A549 (cell line): ENCODE data around the gene HEYL. TPM values are rescaled to one million over a fixed set of nuclear protein-coding genes. Genes with fewer than 3 reads are reported as not detected.
A peak's percentile ranks its signal among the peaks of the same experiment; 100 is the strongest.

Source experiments
- ATAC-seq, 2 experiments: fragments of 200-7000 bp in 1 of 2; fragments of >200 bp in 1 of 2; cut with Nextera tagmentation in 1 of 2; cut with Tn5 transposase in 1 of 2; 3 replicates each; pipeline versions ENCODE4 v1.8.0 to v1.9.1; 2018 to 2020; ENCODE audit warnings: mild to moderate bottlenecking in 1 of 2, moderate library complexity in 1 of 2
- CTCF ChIA-PET: fragments of 300-600 bp; sonication (Branson Sonifier 250); formaldehyde crosslinking; extraction: SDS; loops from one replicate; lab custom pipeline; 2021; ENCODE audit warnings: antibody characterized with exemption, inconsistent platforms; lab: Yijun Ruan, JAX
- POLR2A ChIA-PET: fragments of 350-600 bp; formaldehyde crosslinking; extraction: SDS; loops from one replicate; lab custom pipeline; 2021; ENCODE audit warnings: antibody characterized with exemption, inconsistent platforms; lab: Yijun Ruan, JAX
- DNase-seq, 2 experiments: peaks; one replicate each; pipeline versions ENCODE4 v3.0.0 to v3.0.0-alpha.2; 2011 to 2016; ENCODE audit warnings: low read depth in 1 of 2, low spot score in 1 of 2
- FAIRE-seq: peaks from 2 replicates; lab custom pipeline; 2011; peaks lifted over from hg19 to GRCh38; lab: Jason Lieb, UNC
- H3K27ac ChIP-seq, 2 experiments: fragments of >200 bp; sonication (Bioruptor Twin); formaldehyde crosslinking; 3 replicates each; pipeline ENCODE4 v1.5.1; 2016 to 2017
- H3K4me1 ChIP-seq: fragments of >200 bp; sonication (Bioruptor Twin); formaldehyde crosslinking; 3 replicates; pipeline ENCODE4 v1.6.1; 2016
- H3K4me2 ChIP-seq: fragments of >200 bp; sonication (Bioruptor Twin); formaldehyde crosslinking; 3 replicates; pipeline ENCODE4 v1.6.1; 2016
- H3K4me3 ChIP-seq: fragments of >200 bp; sonication (Bioruptor Twin); formaldehyde crosslinking; 3 replicates; pipeline ENCODE4 v1.5.1; 2016
- H3K9me3 ChIP-seq: fragments of >200 bp; sonication (Bioruptor Twin); formaldehyde crosslinking; 3 replicates; pipeline ENCODE4 v1.6.1; 2016
- ATOH8 ChIP-seq: fragments of 250-450 bp; sonication (Bioruptor Pico); IDR thresholded peaks from 2 replicates; pipeline ENCODE4 v1.5.0; 2020; ENCODE audit warnings: low read depth, mild to moderate bottlenecking, moderate library complexity
- BCL3 ChIP-seq: fragments of >200 bp; sonication (Bioruptor Twin); formaldehyde crosslinking; IDR thresholded peaks from 3 replicates; pipeline ENCODE4 v1.6.1; 2016
- CBX8 ChIP-seq: fragments of 200-600 bp; sonication (generic); IDR thresholded peaks from 2 replicates; pipeline ENCODE4 v1.6.1; 2016
- CHD2 ChIP-seq: fragments of 150-350 bp; IDR thresholded peaks from 2 replicates; pipeline ENCODE4 v1.6.1; 2014; ENCODE audit warnings: low read length; ENCODE audit not compliant: partially characterized antibody
- CHD4 ChIP-seq: fragments of 200-600 bp; sonication (generic); IDR thresholded peaks from 2 replicates; pipeline ENCODE4 v1.6.1; 2016; ENCODE audit warnings: antibody characterized with exemption, mild to moderate bottlenecking, borderline replicate concordance
- CTCF ChIP-seq: fragments of >200 bp; sonication (Bioruptor Twin); formaldehyde crosslinking; IDR thresholded peaks from 3 replicates; pipeline ENCODE4 v1.5.1; 2016
- E2F6 ChIP-seq: IDR thresholded peaks from 2 replicates; pipeline ENCODE4 v1.6.1; 2012; ENCODE audit warnings: low read depth, borderline replicate concordance
- EHF ChIP-seq: fragments of 250-450 bp; sonication (Bioruptor Pico); IDR thresholded peaks from 2 replicates; pipeline ENCODE4 v1.5.0; 2020; ENCODE audit warnings: mild to moderate bottlenecking
- EP300 ChIP-seq, 2 experiments: fragments of >200 bp; sonication (Bioruptor Twin); formaldehyde crosslinking; IDR thresholded peaks; 2 replicates in 1 of 2; 3 replicates in 1 of 2; pipeline ENCODE4 v1.6.1; 2016 to 2017
- FOSL2 ChIP-seq, 2 experiments: fragments of 450-650 bp in 1 of 2; fragments of >200 bp in 1 of 2; sonication (Bioruptor Twin) in 1 of 2; formaldehyde crosslinking; IDR thresholded peaks; 2 replicates each; pipeline versions ENCODE4 v1.5.0 to v1.6.1; 2016 to 2020; ENCODE audit warnings: mild to moderate bottlenecking in 1 of 2, moderate library complexity in 1 of 2
- FOXS1 ChIP-seq: fragments of 250-450 bp; sonication (Bioruptor Pico); IDR thresholded peaks from 2 replicates; pipeline ENCODE4 v1.5.0; 2020; ENCODE audit warnings: mild to moderate bottlenecking, moderate library complexity
- HDAC2 ChIP-seq: fragments of 200-600 bp; sonication (generic); IDR thresholded peaks from 2 replicates; pipeline ENCODE4 v1.6.1; 2016
- HES2 ChIP-seq: fragments of >200 bp; sonication (Bioruptor Twin); formaldehyde crosslinking; IDR thresholded peaks from 2 replicates; pipeline ENCODE4 v1.6.1; 2016
- HEYL ChIP-seq: fragments of 250-450 bp; sonication (Bioruptor Pico); IDR thresholded peaks from 2 replicates; pipeline ENCODE4 v1.8.0; 2021; ENCODE audit warnings: mild to moderate bottlenecking, moderate library complexity
- KDM1A ChIP-seq: fragments of 200-600 bp; sonication (generic); IDR thresholded peaks from 2 replicates; pipeline ENCODE4 v1.6.1; 2016; ENCODE audit warnings: low read depth, mild to moderate bottlenecking
- KDM5A ChIP-seq: fragments of 200-600 bp; sonication (generic); IDR thresholded peaks from 2 replicates; pipeline ENCODE4 v1.6.1; 2016; ENCODE audit warnings: antibody characterized with exemption, mild to moderate bottlenecking
- MAFK ChIP-seq: fragments of 450-650 bp; IDR thresholded peaks from 2 replicates; pipeline ENCODE4 v1.6.1; 2014; ENCODE audit not compliant: partially characterized antibody
- MAX ChIP-seq: IDR thresholded peaks from 2 replicates; pipeline ENCODE4 v1.6.1; 2012
- MYC ChIP-seq: IDR thresholded peaks from 2 replicates; pipeline ENCODE4 v1.6.1; 2012; ENCODE audit warnings: mild to moderate bottlenecking, inconsistent platforms, low read length, improper control_type of control experiment, borderline replicate concordance
- NPAS2 ChIP-seq: fragments of 250-450 bp; sonication (Bioruptor Pico); IDR thresholded peaks from 2 replicates; pipeline ENCODE4 v1.8.0; 2022; ENCODE audit warnings: mild to moderate bottlenecking, moderate library complexity, borderline replicate concordance
- NR3C1 ChIP-seq: fragments of >200 bp; sonication (Bioruptor Twin); formaldehyde crosslinking; IDR thresholded peaks from 3 replicates; pipeline ENCODE4 v1.6.1; 2017
- POLR2A ChIP-seq: IDR thresholded peaks from 2 replicates; pipeline ENCODE4 v1.6.1; 2012; ENCODE audit warnings: mild to moderate bottlenecking, low read length
- RARB ChIP-seq: fragments of 250-450 bp; sonication (Bioruptor Pico); IDR thresholded peaks from 2 replicates; pipeline ENCODE4 v1.8.0; 2021; ENCODE audit warnings: mild to moderate bottlenecking, moderate library complexity
- RCOR1 ChIP-seq: fragments of 150-350 bp; IDR thresholded peaks from 2 replicates; pipeline ENCODE4 v1.6.1; 2014; ENCODE audit warnings: antibody characterized with exemption, low read length, low read depth
- SREBF2 ChIP-seq: fragments of 450-650 bp; IDR thresholded peaks from 2 replicates; pipeline ENCODE4 v1.6.1; 2014; ENCODE audit warnings: mild to moderate bottlenecking, moderate library complexity
- WGBS: methylation state at CpG from one replicate; pipeline ENCODE4 v1.1.6; 2017; ENCODE audit errors: missing lambda C conversion rate; 5-methylcytosine and 5-hydroxymethylcytosine counted together
- polyA plus RNA-seq, 4 experiments: library from polyadenylated mRNA; depleted of rRNA in 3 of 4; stranded (reverse); fragments of >200 nt; fragmentation: RNase III in 1 of 4; extraction: RNeasy Plus Mini Kit Qiagen cat#74134 plus additional on column Dnase treatment in 1 of 4; gene quantifications; 2 replicates in 3 of 4; 3 replicates in 1 of 4; pipeline ENCODE4 v1.2.3, GENCODE V29; 2011 to 2017

The HEYL gene
- polyA plus RNA-seq, 2 of the 4 experiments (the other 2 are of a cell fraction): 2.2 to 2.3 TPM

GRCh38 chr1:39576016-39576657 is 63.3 kb downstream of the HEYL start:
- Histone ChIP-seq H3K27ac (peak overlapping the region; percentile 89 to 100), H3K4me1 (peaks cover 23% of the 10 kb centered on the region; the same call in 2 of the 3 replicates), H3K4me2 (peak overlapping the region; percentile 96), H3K9me3 (no peaks in the 10 kb centered on the region)
- FAIRE-seq (no peak), DNase-seq (no peak), ATAC-seq (peak; percentile 29 to 57; a peak in 4 of 6 replicates)
- CTCF ChIA-PET: interaction anchor here (1.0 to 1.4 kb wide), 6 partner anchors 9 to 78 kb away, joined by 3 to 6 read pairs (median 4); no protein-coding TSS in a partner anchor
- WGBS: 2% methylated on average over 37 of the region's 87 CpGs
- POLR2A ChIA-PET: interaction anchor here (0.6 to 1.7 kb wide), 5 partner anchors 13 to 184 kb away, joined by 3 to 9 read pairs (median 4); no protein-coding TSS in a partner anchor
- TF ChIP-seq FOXS1 (CRISPR knock-in tag) (no peak), CHD2 (no peak), MYC (no peak), EP300 (IDR thresholded peaks at IDR 0.05) (no peak), HDAC2 (no peak)
- TF ChIP-seq, all 56 proteins: peak for 0
- H3K4me3 ChIP-seq: peak overlapping the region; percentile 89

- TF ChIP-seq MAX (peak; percentile 30; the same call in 1 of the 2 replicates), CTCF (no peak), KDM1A (no peak), CBX8 (no peak)
- Histone ChIP-seq H3K4me1 (peaks cover 23% of the 10 kb centered on the region; the same call in 2 of the 3 replicates), H3K4me3 (peak overlapping the region; percentile 89), H3K4me2 (peak overlapping the region; percentile 96), H3K27ac (peak overlapping the region; percentile 89 to 100), H3K9me3 (no peaks in the 10 kb centered on the region)
- ChIA-PET POLR2A (interaction anchor here (0.6 to 1.1 kb wide), 2 partner anchors 145 to 183 kb away, joined by 3 to 9 read pairs; no protein-coding TSS in a partner anchor), CTCF (interaction anchor here (1.0 to 1.4 kb wide), 4 partner anchors 13 to 77 kb away, joined by 3 to 4 read pairs (median 4); no protein-coding TSS in a partner anchor)
- FAIRE-seq: no peak
- WGBS: 20% methylated on average over 13 of the region's 48 CpGs
- DNase-seq: no peak
- peak; percentile 25 to 62; a peak in 3 of 6 replicates for ATAC-seq
Observed at GRCh38 chr1:39575191-39576015, 64.0 kb downstream of the HEYL start.

- FAIRE-seq (no peak), ATAC-seq (peak in 1 of 2 experiments; percentile 22; a peak in 2 of 6 replicates)
- WGBS: 42% methylated on average over 5 of the region's 5 CpGs
- Histone ChIP-seq H3K9me3 (no peaks in the 10 kb centered on the region), H3K4me3 (peak overlapping the region; percentile 89), H3K4me1 (peaks cover 23% of the 10 kb centered on the region; the same call in 2 of the 3 replicates)
- TF ChIP-seq HEYL (CRISPR knock-in tag): no peak
- TF ChIP-seq MAFK: no peak
- TF ChIP-seq BCL3: no peak
- TF ChIP-seq SREBF2: no peak
- TF ChIP-seq EP300 (IDR thresholded peaks at IDR 0.05): no peak
- no peak for TF ChIP-seq RCOR1
- TF ChIP-seq EHF (CRISPR knock-in tag): no peak
- no peak for TF ChIP-seq RARB (CRISPR knock-in tag)
- TF ChIP-seq CHD2: no peak
- no peak for TF ChIP-seq NPAS2
- TF ChIP-seq HES2: no peak
- no peak for TF ChIP-seq ATOH8 (CRISPR knock-in tag)
- no peak for TF ChIP-seq KDM5A
- no peak for TF ChIP-seq MYC
- no peak for TF ChIP-seq E2F6
- TF ChIP-seq HDAC2: no peak
- no peak for TF ChIP-seq CHD4
- TF ChIP-seq NR3C1: no peak
- TF ChIP-seq POLR2A: no peak
- no peak for TF ChIP-seq FOSL2 (IDR thresholded peaks at IDR 0.05)
- no peak for TF ChIP-seq FOSL2 (CRISPR knock-in tag; IDR thresholded peaks at IDR 0.05)
- TF ChIP-seq, all 56 proteins: peak for 0
- ChIA-PET CTCF (interaction anchor here (1.0 to 3.0 kb wide), 2 partner anchors 29 to 31 kb away, joined by 4 to 13 read pairs; no protein-coding TSS in a partner anchor), POLR2A (no interaction called here)
- peak overlapping the region; percentile 96 for H3K4me2 ChIP-seq
- no peak for DNase-seq
- H3K27ac ChIP-seq: peak overlapping the region; percentile 89 to 100; a peak in 4 of 6 replicates
Observed at GRCh38 chr1:39574646-39575045, 64.8 kb downstream of the HEYL start.
